Uterine smooth muscle cell (primary cell): ENCODE data around the gene PSD. TPM values are rescaled to one million over a fixed set of nuclear protein-coding genes. Genes with fewer than 3 reads are reported as not detected.

ENCODE experiments used
- total RNA-seq: library from RNA; depleted of rRNA; stranded (reverse); fragments of >200 nt; gene quantifications from 2 replicates; pipeline ENCODE4 v1.2.3, GENCODE V29; 2014

The PSD gene
- 3.9 and 8.0 TPM in 2 replicates for total RNA-seq

GRCh38 chr10:102418622-102419268, at the start of gene PSD:
PSD (minus strand) TSS chr10:102418785; CDS start chr10:102417038, 1,747 bp downstream.

GRCh38 chr10:102451105-102451969, 32.8 kb upstream of the PSD start, which contains the start of gene C10orf95:
C10orf95 (minus strand) TSS chr10:102451543; CDS start chr10:102451093, 450 bp downstream.

GRCh38 chr10:102432162-102432950, 13.8 kb upstream of the PSD start, which contains the start of gene CUEDC2:
CUEDC2 (minus strand) TSS chr10:102432574; CDS start chr10:102425188, 7,386 bp downstream.

GRCh38 chr10:102420714-102421506, 2.3 kb upstream of the PSD start, which contains the start of gene FBXL15:
FBXL15 (plus strand) TSS chr10:102420836; CDS start chr10:102421130, 294 bp downstream.

GRCh38 chr10:102395400-102396316, 22.9 kb downstream of the PSD start, which contains the start of gene NFKB2:
NFKB2 (plus strand) TSS chr10:102395705; CDS start chr10:102395960, 255 bp downstream.

Other genes starting within 250 kb of the PSD start
- gene ELOVL3, start 192.5 kb downstream of the PSD start, total RNA-seq = 0.12 TPM in 1 of 2 replicates, not detected in the other
- not detected in 2 replicates for gene PITX3, start 177.3 kb downstream of the PSD start, total RNA-seq
- 28.8 and 32.1 TPM in 2 replicates for gene GBF1, start 173.3 kb downstream of the PSD start, total RNA-seq
- gene NFKB2, start 23.1 kb downstream of the PSD start, total RNA-seq = 12.8 and 15.0 TPM in 2 replicates
- gene FBXL15, start 2.1 kb upstream of the PSD start, total RNA-seq = 6.5 and 9.0 TPM in 2 replicates
- gene CUEDC2, start 13.8 kb upstream of the PSD start, total RNA-seq = 39.0 and 63.5 TPM in 2 replicates
- gene C10orf95, start 32.8 kb upstream of the PSD start, total RNA-seq = 0.12 TPM in 1 of 2 replicates, not detected in the other
- 95.5 and 131 TPM in 2 replicates for gene ACTR1A, start 83.9 kb upstream of the PSD start, total RNA-seq
- gene SUFU, start 85.2 kb upstream of the PSD start, total RNA-seq = 2.2 and 2.4 TPM in 2 replicates
- gene TRIM8, start 225.7 kb upstream of the PSD start, total RNA-seq = 64.5 and 68.6 TPM in 2 replicates